Measurements from ENCODE around the gene DYNC1I1. TPM values are rescaled to one million over a fixed set of nuclear protein-coding genes. Genes with fewer than 3 reads are reported as not detected.

Gene DYNC1I1
- total and polyA plus RNA-seq, 2 of the 13 experiments (the other 11 are each of a cell fraction or from before 2014, with no cell fraction given), result not detected

- TF ChIP-seq CCDC6 (CRISPR knock-in tag; IDR thresholded peaks at IDR 0.05), result no peak
- no peak for TF ChIP-seq TRIM22 (IDR thresholded peaks at IDR 0.05)
Measured at GRCh38 chr7:96033009-96033598, 260.8 kb downstream of the DYNC1I1 start (continued).

GRCh38 chr7:96034940-96035727, 262.8 kb downstream of the DYNC1I1 start:
- Histone ChIP-seq H3K9me3 (ENCODE audit: low read length) (no peaks in the 10 kb centered on the region), H3K4me3 (replicated peaks in 1 of 3; ENCODE audit: insufficient read depth in 1 of 3, low read depth in 2 of 3, low read length in 3 of 3) (no peak overlapping the region), H3K4me2 (ENCODE audit: low read depth, low read length) (no peak overlapping the region), H4K20me1 (ENCODE audit: insufficient read depth, low read length) (no peaks in the 10 kb centered on the region), H3K79me2 (ENCODE audit: insufficient read depth, low read length) (no peaks in the 10 kb centered on the region), H3K27ac (ENCODE audit: extremely low read length, insufficient read depth, low read length) (no peak overlapping the region), H3K4me1 (ENCODE audit: insufficient read depth, low read length) (no peaks in the 10 kb centered on the region), H3K36me3 (replicated peaks in 1 of 2; ENCODE audit: control insufficient read depth in 1 of 2, insufficient read depth in 2 of 2, low read length in 2 of 2) (no peaks in the 10 kb centered on the region), H3K9ac (ENCODE audit: insufficient read depth, low read depth, low read length) (no peak overlapping the region), H2AFZ (ENCODE audit: low read length) (no peak overlapping the region), H3K27me3 (ENCODE audit: control insufficient read depth in 1 of 2, insufficient read depth in 2 of 2, low read length in 2 of 2) (no peaks in the 10 kb centered on the region)
- no peak for ATAC-seq
- in situ Hi-C loops (cut with HindIII; ENCODE audit: extremely low pct_ligation_motif_present, low pct_unique_long_range_greater_than_20kb) (no loop called here), intact Hi-C loops (cut with micrococcal nuclease; ENCODE audit: unreplicated experiment) (no loop called here)
- WGBS (ENCODE audit: low lambda C conversion rate), result 47% methylated on average over 10 of the region's 11 CpGs
- ChIA-PET POLR2A (no interaction called here), CTCF (ENCODE audit: low intra/inter-chr PET ratio, low total read pairs) (no interaction called here)
- no peak for DNase-seq (ENCODE audit: low spot score)
- no TSS peak for BruUV-seq (replicated peaks)
- FAIRE-seq, result no peak
- TF ChIP-seq ZNF205 (CRISPR knock-in tag; IDR thresholded peaks at IDR 0.05), result no peak
- no peak for TF ChIP-seq KDM1A (CRISPR knock-in tag; IDR thresholded peaks at IDR 0.05)
- no peak for TF ChIP-seq CHD4 (IDR thresholded peaks at IDR 0.05; ENCODE audit: borderline replicate concordance, low read length)
- TF ChIP-seq, protein P1, sequence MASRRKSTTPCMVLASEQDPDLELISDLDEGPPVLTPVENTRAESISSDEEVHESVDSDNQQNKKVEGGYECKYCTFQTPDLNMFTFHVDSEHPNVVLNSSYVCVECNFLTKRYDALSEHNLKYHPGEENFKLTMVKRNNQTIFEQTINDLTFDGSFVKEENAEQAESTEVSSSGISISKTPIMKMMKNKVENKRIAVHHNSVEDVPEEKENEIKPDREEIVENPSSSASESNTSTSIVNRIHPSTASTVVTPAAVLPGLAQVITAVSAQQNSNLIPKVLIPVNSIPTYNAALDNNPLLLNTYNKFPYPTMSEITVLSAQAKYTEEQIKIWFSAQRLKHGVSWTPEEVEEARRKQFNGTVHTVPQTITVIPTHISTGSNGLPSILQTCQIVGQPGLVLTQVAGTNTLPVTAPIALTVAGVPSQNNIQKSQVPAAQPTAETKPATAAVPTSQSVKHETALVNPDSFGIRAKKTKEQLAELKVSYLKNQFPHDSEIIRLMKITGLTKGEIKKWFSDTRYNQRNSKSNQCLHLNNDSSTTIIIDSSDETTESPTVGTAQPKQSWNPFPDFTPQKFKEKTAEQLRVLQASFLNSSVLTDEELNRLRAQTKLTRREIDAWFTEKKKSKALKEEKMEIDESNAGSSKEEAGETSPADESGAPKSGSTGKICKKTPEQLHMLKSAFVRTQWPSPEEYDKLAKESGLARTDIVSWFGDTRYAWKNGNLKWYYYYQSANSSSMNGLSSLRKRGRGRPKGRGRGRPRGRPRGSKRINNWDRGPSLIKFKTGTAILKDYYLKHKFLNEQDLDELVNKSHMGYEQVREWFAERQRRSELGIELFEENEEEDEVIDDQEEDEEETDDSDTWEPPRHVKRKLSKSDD (CRISPR knock-in tag; IDR thresholded peaks at IDR 0.05; ENCODE audit: low read depth), result no peak
- no peak for TF ChIP-seq CENPT (CRISPR knock-in tag; IDR thresholded peaks at IDR 0.05; ENCODE audit: low read depth)
- TF ChIP-seq, protein P2, sequence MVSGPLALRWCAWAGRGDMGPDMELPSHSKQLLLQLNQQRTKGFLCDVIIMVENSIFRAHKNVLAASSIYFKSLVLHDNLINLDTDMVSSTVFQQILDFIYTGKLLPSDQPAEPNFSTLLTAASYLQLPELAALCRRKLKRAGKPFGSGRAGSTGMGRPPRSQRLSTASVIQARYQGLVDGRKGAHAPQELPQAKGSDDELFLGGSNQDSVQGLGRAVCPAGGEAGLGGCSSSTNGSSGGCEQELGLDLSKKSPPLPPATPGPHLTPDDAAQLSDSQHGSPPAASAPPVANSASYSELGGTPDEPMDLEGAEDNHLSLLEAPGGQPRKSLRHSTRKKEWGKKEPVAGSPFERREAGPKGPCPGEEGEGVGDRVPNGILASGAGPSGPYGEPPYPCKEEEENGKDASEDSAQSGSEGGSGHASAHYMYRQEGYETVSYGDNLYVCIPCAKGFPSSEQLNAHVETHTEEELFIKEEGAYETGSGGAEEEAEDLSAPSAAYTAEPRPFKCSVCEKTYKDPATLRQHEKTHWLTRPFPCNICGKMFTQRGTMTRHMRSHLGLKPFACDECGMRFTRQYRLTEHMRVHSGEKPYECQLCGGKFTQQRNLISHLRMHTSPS (CRISPR knock-in tag; IDR thresholded peaks at IDR 0.05; ENCODE audit: low read depth), result no peak
- no peak for TF ChIP-seq ZBTB39 (CRISPR knock-in tag; IDR thresholded peaks at IDR 0.05)
- TF ChIP-seq HCFC1 (IDR thresholded peaks at IDR 0.05; ENCODE audit: low read depth, low read length), result no peak
- no peak for TF ChIP-seq PAX8 (CRISPR knock-in tag; IDR thresholded peaks at IDR 0.05; ENCODE audit: borderline replicate concordance)
- no peak for TF ChIP-seq ZNF180 (CRISPR knock-in tag; IDR thresholded peaks at IDR 0.05; ENCODE audit: borderline replicate concordance, low read depth)
- TF ChIP-seq PRPF4 (IDR thresholded peaks at IDR 0.05; ENCODE audit: low read depth, low read length, poor library complexity, severe bottlenecking), result no peak
- TF ChIP-seq ZNF496 (CRISPR knock-in tag; IDR thresholded peaks at IDR 0.05; ENCODE audit: insufficient replicate concordance), result no peak

Data from HepG2 (cell line).